Left colon (tissue), 2 donors: ENCODE measurements around the gene ULK4. TPM values are rescaled to one million over a fixed set of nuclear protein-coding genes. Genes with fewer than 3 reads are reported as not detected.

Experiments
- ATAC-seq: fragments of 200-7000 bp; cut with Tn5 transposase; one replicate; pipeline ENCODE4 v1.9.1; 2020; ENCODE audit warnings: mild to moderate bottlenecking, moderate library complexity
- DNase-seq, 2 donors: peaks; one replicate each; pipeline ENCODE4 v3.0.0-alpha.2; 2020
- intact Hi-C, 2 donors: fragments of 100-400 bp; cut with DNase I in 1 of 2; cut with micrococcal nuclease in 1 of 2; formaldehyde crosslinking; loops; one replicate each; pipeline versions ENCODE4 v1.11.2 to v1.14.0; 2022; cut with DNase I, micrococcal nuclease
- total RNA-seq, 2 donors: library from RNA; stranded (reverse); fragmentation: NEBNext Ultra II Directional; extraction: Animal tissue kit (Norgen Biotek cat#: 25700); gene quantifications; one replicate each; pipeline ENCODE4 v1.2.1, GENCODE V29; 2021
- donor health status: DM: no; HTN: no; CAD: no.
- donor health status: DM: yes; HTN: yes; CAD: no.

The ULK4 gene
- total RNA-seq, 2 donors from 2014 or later, result 5.3 to 5.7 TPM

DNA sequence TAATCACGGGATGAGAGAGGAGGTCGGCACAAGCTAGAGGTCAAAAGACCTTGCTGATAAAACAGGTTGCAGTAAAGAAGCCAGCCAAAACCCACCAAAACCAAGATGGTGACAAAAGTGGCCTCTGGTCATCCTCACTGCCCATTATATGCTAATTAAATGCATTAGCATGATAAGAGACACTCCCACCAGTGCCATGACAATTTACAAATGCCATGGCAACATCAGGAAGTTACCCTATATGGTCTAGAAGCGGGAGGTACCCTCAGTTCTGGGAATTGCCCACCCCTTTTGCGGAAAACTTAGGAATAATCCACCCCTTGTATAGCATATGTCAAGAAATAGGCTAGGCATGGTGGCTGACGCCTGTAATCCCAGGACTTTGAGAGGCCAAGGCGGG lies 4.3 kb upstream of the ULK4 start:
- intact Hi-C loops, result no loop called here
- no peak for ATAC-seq
- no peak for DNase-seq

DNA sequence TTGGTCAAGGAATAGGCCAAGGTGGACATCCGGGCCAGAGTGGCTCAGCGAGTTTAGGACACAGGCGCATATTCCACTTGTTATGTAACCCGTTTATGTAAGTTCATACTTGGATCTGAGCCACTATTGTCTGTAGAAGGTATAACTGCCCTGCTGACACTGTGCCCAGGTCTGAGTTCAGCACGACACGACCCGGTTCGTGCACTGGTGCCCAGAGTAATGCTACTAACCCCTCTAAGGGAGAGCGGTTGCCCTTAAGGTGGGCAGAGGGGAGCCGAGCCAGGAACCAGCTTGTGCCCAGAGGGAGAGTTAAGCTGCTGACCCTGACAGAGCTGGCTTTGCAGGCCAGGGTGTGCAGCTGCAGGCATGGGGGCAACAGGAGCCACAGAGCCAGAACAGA lies 1.9 kb upstream of the ULK4 start:
- no peak for DNase-seq
- intact Hi-C loops, result loop anchor here in 1 of 2 donors (5.0 kb wide), 1 partner anchor 48 kb away; no protein-coding TSS in a partner anchor
- no peak for ATAC-seq

GRCh38 chr3:41960826-41961750 lies 815 bp downstream of the ULK4 start:
- DNase-seq, result peak; percentile 41 to 64
- intact Hi-C loops, result loop anchor here in 1 of 2 donors (5.0 kb wide), 1 partner anchor 51 kb away; no protein-coding TSS in a partner anchor
- peak; percentile 33 for ATAC-seq

GRCh38 chr3:41956574-41956973 lies 5.3 kb downstream of the ULK4 start:
- ATAC-seq (peak; percentile 61), DNase-seq (no peak)
- intact Hi-C loops, result no loop called here

DNA sequence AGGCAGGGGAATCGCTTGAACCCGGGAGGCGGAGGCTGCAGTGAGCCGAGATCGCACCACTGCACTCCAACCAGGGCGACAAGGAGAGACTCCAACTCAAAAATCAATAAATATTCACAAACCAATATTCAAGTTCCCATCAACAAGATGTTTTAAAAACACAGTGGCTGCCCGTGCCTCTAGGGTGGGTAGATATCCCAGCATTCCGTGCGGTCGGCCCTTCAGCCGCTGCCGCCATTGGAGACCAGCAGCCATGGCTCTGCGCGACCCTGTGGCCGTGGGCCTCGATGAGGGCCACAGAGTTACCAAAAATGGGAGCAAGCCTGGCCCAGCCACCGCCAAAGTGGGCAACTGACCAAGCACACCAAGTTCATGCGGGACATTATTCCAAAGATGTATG lies 6.7 kb downstream of the ULK4 start:
- no peak for ATAC-seq

DNA sequence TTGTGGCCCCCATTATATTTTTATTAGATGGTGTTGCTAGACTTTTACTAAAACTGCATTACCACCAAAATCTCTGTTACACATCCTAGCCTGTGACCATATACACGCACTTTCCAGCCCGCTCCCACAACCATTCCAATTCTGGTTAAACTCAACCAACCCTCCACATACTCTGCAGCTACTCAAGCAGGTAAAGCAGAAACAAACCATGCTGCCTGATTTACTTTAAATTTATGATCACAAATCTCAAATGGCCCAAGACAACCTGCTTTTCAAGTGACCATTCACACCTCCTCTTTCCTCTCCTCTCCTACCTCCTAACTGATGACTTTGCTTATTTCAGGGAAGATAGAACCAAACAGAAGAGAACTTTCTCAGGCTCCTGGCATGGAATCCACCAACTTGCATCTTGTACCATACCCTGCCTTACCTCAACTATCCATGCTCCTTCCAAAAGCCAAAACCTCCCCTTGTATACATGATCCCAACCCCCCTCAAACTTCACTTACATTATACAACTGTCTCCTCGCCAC lies 18.5 kb downstream of the ULK4 start:
- no peak for DNase-seq
- intact Hi-C loops, result no loop called here
- no peak for ATAC-seq

More for the DNA sequence above, 6.7 kb downstream of the ULK4 start:
- no peak for DNase-seq
- intact Hi-C loops, result no loop called here

- intact Hi-C loops, result no loop called here
- DNase-seq, result no peak
- ATAC-seq, result no peak
Observed at GRCh38 chr3:41940393-41940792, 21.5 kb downstream of the ULK4 start.

- no peak for ATAC-seq
Observed at GRCh38 chr3:41936384-41936783, 25.5 kb downstream of the ULK4 start.

GRCh38 chr3:41933154-41933676 lies 28.7 kb downstream of the ULK4 start:
- intact Hi-C loops, result no loop called here
- DNase-seq (no peak), ATAC-seq (no peak)

More at GRCh38 chr3:41936384-41936783, 25.5 kb downstream of the ULK4 start:
- no peak for DNase-seq
- intact Hi-C loops, result no loop called here

- no peak for ATAC-seq
- intact Hi-C loops, result no loop called here
- no peak for DNase-seq
Observed at GRCh38 chr3:41932464-41932863, 29.4 kb downstream of the ULK4 start.

DNA sequence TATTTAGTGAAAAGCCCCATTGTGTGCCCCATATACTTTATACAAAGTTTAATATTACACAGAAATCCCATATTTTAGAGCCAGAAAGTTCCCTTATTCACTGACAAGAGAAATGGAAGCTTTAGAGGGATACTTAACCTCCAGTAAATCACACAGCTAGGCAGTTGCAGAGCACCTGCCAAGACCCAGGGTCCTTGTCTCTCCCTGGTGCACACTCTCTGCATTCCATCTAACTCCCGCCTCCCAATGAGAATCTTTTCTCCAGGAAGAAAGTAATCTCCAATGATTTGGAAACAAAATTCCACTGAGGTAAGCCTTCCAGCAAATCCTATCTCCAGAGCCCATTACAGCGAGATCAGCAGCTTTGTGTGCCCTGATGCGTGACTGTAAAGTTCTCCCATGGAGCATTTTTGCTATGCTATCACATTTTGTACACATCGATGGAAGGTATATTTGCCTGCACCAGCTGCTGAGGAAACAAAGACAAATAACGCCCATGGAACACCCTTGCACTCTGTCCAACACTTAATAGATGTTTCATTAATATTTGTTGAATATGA lies 41.4 kb downstream of the ULK4 start:
- ATAC-seq, result no peak
- DNase-seq, result no peak
- intact Hi-C loops, result no loop called here

GRCh38 chr3:41915353-41915752 lies 46.5 kb downstream of the ULK4 start:
- no peak for DNase-seq
- intact Hi-C loops, result no loop called here
- no peak for ATAC-seq

DNA sequence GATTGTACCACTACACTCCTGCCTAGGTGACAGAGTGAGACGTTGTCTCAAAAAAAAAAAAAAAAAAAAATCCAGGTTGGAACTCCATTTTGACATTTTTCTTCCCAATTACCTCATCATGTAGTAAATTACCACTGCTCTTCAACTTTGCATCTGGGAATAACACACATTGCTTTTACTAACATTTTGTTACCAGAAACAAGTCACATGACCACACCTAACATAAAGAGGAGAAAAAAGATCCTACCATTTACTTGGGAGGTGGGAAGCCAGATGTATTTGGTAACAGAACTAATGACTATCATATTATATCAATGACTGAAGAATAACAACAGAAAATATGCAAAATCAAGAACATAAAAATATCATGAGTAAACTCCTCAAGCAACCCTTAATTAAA lies 49.6 kb downstream of the ULK4 start:
- no peak for DNase-seq
- ATAC-seq, result no peak
- intact Hi-C loops, result no loop called here

DNA sequence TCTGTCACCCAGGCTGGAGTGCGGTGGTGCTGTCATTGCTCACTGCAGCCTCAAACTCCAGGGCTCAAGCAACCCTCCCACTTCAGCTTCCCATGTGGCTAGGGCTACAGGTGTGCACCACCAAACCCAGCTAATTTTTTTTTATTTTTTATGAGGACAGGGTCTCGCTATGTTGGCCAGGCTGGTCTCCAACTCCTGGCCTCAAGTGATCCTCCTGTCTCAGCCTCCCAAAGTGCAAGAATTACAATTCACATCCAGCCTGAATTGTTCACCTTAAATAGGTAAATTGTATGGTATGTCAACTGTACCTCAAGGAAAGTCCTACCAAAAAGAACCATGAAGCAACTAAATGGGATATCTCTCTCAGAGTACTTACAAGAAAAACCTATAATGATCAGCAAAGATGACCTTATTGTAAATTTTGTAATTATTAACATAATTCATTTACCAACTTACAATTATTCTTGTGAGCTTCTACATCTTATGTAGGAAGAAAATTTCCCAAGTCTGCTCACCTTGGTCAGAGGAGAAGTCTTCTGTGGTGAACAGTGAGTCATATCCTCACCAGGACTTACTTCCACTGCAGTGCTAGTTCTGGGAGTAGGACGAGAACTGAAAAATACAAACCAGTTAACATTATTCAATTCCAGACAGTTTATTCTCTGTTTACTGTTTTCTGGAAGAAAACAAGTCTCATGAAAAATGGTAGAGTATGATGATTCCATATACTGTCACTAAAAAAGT lies 54.4 kb downstream of the ULK4 start:
- DNase-seq (no peak), ATAC-seq (no peak)
- intact Hi-C loops, result no loop called here

DNA sequence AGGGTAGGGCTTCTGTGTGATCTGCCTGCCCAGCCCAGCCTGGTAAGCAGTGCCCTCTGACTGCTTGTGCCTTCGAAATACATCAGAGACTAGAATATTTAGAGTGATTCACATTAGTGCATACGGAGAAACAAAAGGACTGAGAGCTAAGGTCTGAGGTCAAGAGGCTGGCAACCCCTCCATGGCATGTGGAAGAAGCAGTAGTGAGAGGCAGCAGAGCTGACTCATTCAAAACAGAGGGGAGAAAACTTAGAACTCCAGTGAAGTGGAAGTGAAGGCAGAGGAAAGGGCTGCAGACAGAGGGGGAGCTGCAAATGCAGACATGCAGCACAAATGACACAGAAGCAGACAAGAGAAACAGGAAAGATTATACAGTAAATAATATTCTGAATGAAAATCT lies 61.6 kb downstream of the ULK4 start:
- ATAC-seq (no peak), DNase-seq (no peak)
- intact Hi-C loops, result no loop called here

- DNase-seq (no peak), ATAC-seq (no peak)
- intact Hi-C loops, result loop anchor here (5.0 to 10.0 kb wide), 3 partner anchors 196 to 294 kb away; partner anchors contain the start of gene TRAK1 (in 1 of the 2)
Observed at GRCh38 chr3:41898631-41899030, 63.3 kb downstream of the ULK4 start.

DNA sequence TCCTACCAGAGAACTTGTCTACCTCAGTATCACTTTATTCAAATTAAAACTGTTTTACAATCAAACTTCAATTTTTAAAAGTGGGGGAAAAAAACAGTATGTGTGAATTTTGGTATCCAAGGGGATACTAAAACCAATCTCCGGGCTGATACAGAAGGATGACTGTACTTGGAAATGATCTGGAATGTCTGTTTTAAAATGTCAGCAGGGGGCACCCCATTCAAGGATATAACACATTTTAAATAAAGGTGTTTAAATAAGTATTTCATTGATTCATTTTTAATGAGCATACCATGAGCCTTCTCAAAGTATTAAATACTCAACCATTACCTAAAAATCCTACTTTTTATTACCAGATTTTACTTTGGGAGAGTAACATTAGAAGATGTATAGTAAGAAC lies 67.9 kb downstream of the ULK4 start:
- intact Hi-C loops, result loop anchor here in 1 of 2 donors (10.0 kb wide), 1 partner anchor 201 kb away; the partner anchor contains the start of gene TRAK1
- DNase-seq (no peak), ATAC-seq (peak; percentile 50)

- DNase-seq, result no peak
- intact Hi-C loops, result loop anchor here (10.0 kb wide), 2 partner anchors 1174 to 1304 kb away; no protein-coding TSS in a partner anchor
- no peak for ATAC-seq
Observed at GRCh38 chr3:41888368-41889076, 73.4 kb downstream of the ULK4 start.
